MM.1S (cell line): ENCODE measurements around the gene CCDC134.

Experiments
- EZH2 ChIP-seq: fragments of 300-600 bp; sonication (generic); optimal IDR thresholded peaks from 2 replicates; pipeline ENCODE3; 2017; ENCODE audit warnings: low read depth, mild to moderate bottlenecking, antibody characterized with exemption, low read length, mixed read lengths
- EZH2phosphoT487 ChIP-seq: fragments of 300-600 bp; sonication (generic); IDR thresholded peaks from 2 replicates; pipeline ENCODE4 v1.6.1; 2018; ENCODE audit warnings: antibody characterized with exemption, low read length
- TF ChIP-seq, protein P1 (sequence below): fragments of 300-600 bp; sonication (generic); IDR thresholded peaks from 2 replicates; pipeline ENCODE4 v1.5.1; 2016; ENCODE audit warnings: antibody characterized with exemption, low read length, mixed read lengths

DNA sequence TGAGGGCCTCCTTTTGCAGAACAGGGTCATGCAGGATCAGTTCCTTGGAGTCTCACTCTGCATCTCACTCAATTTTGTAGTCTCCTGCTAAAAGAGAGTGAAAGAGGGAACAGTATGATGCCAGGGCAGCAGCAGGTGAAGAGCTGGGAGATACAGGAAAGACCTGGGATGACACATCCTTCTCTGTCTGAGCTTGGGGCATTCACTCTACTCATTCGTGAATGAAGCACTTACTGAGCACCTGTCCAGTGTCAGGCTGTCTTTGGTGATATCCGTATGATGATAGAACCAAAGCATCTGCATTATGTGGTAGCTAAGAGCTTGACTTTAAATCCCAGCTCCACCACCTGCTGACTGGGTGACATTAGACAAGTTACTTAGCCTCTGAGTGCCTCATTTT is 46.8 kb downstream of the CCDC134 start:
- TF ChIP-seq, protein P1, sequence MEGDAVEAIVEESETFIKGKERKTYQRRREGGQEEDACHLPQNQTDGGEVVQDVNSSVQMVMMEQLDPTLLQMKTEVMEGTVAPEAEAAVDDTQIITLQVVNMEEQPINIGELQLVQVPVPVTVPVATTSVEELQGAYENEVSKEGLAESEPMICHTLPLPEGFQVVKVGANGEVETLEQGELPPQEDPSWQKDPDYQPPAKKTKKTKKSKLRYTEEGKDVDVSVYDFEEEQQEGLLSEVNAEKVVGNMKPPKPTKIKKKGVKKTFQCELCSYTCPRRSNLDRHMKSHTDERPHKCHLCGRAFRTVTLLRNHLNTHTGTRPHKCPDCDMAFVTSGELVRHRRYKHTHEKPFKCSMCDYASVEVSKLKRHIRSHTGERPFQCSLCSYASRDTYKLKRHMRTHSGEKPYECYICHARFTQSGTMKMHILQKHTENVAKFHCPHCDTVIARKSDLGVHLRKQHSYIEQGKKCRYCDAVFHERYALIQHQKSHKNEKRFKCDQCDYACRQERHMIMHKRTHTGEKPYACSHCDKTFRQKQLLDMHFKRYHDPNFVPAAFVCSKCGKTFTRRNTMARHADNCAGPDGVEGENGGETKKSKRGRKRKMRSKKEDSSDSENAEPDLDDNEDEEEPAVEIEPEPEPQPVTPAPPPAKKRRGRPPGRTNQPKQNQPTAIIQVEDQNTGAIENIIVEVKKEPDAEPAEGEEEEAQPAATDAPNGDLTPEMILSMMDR, result no peak
- TF ChIP-seq EZH2phosphoT487, result no peak
- TF ChIP-seq EZH2, result no peak
